HG02885 (cell line): ENCODE measurements around the gene HOXC13.

Source experiments
- ATAC-seq: cut with Tn5 transposase; IDR thresholded peaks from one replicate; pipeline ENCODE4 v1.9.1; 2021; ENCODE audit warnings: mild to moderate bottlenecking; ENCODE audit not compliant: unreplicated experiment, poor library complexity

HOXC13 gene

GRCh38 chr12:53968214-53969127, 29.8 kb downstream of the HOXC13 start:
- ATAC-seq: no peak

DNA sequence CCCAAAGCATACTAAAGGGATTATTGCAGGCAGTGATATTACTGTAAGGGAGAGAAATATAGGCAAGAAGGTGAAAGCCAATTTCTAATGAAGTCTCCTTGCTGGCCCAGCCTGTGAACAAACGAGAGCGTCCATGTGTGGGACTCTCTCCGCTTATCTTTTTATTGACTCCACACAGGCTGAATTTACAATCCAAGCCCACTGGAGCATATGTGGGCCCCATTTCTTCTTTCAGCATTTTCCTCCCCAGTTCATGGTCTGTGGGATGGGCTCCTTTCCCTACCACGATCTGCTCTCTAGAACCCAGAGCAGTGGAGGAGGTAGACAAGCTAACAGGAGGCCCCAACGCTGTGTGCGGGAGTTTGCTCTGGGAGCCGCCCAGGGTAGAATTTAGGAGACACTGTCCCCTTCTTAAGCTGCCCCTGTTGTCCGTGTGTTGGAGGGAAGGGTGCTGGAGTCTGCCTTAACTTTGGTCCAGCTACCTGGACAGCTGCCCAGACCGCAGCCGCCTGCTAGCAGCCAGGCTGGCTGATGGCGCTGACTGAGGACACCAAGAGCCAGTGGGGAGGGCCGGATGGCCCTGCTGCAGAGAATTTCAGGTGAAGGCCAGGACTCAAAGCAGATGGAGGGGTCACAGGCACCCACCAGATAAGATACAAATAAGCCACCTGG, 31.1 kb downstream of the HOXC13 start:
- ATAC-seq: no peak

DNA sequence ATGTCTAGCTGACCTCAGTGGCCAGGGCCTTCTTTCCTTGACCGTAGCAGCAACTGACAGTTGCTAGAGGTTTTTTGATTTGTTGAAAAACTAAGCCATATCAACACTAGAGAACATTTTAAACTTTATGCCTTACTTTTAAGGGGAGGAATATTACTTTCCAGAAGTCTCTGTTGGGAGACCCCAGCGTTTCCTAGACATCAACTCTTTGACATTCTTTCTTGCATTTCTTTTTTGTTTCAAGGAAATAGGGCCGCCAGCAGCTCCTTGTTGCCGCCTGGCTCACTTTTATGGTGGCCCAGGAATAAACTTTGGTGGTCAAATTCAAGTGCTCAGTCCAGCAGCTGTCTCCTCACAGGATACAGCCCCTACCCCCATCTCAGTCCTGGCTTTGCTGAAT, 31.8 kb downstream of the HOXC13 start:
- ATAC-seq: no peak

DNA sequence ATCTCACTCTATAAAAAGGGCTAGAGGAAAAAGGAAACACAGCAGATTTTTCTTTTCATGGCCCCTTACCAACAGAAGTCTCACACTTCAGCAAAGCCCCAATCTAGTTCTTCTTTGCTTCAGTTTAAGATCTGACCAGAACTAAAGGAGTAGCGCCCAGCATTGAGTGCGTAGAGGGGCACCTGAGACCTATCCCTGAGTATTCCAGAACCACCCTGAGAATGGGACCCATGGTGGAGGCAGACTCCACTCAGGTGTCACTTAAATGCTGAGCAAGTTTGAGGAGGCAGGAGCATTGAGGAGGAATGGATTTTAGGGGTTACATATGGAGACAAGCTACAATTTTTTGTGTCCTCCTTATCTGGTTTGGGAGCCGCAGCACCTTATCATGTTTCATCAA, 32.5 kb downstream of the HOXC13 start:
- no peak for ATAC-seq

GRCh38 chr12:53971686-53972085, 33.1 kb downstream of the HOXC13 start:
- ATAC-seq: no peak

DNA sequence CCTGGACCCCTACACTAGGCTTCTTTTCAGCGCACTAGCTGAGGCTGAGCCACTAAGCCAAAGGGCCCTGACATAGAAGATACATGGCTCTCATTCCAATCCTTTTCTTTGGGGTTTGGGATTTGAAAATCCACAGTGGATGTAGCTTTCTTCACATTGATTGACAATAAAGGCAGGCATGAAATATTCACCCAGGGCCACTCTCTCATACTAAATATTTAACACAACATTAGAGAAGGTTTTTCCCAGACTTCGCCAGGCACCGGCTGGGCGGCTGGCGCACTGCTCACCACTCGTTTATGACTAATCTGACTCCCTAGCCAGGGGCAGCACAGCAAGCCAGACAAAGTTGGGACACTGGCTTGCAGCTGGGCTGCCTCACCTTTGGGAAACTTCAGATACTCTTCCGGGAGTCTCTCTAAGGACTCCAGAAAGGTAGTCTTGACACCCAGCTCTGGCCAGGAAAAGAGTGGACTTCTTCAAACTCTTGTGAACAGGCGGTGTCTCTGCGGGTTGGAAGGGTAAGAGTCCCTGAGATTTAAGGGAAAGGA, 33.6 kb downstream of the HOXC13 start:
- no peak for ATAC-seq

DNA sequence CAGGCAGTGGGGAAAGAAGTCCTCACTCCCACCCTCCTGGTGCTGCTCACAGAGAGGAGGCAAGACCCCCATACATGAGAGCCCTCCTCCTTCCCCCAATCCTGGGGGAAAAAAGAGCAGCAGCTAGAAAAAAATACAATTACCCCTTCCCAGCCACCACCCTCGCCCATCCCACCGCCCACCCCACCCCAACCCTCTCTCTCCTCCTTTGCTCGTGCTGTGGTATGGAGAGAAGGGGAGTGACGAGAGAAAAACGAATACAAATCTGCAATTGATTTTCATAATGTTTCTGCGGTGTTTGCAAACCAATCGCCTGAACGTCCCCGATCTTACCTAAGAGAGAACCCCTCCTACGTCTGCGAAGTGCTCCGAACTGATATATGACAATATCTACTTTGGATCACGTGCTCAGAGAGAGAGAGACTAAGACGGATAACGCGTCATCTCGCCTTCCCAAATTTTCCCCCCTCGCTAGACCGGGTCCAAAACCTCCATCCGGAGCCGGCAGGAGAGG, 34.1 kb downstream of the HOXC13 start, which contains the start of gene HOXC11:
TSS of gene HOXC11 (plus strand) at position 405 of the 514 bp plus-strand sequence. CDS start 116 bp downstream, outside the sequence.
- ATAC-seq: no peak

DNA sequence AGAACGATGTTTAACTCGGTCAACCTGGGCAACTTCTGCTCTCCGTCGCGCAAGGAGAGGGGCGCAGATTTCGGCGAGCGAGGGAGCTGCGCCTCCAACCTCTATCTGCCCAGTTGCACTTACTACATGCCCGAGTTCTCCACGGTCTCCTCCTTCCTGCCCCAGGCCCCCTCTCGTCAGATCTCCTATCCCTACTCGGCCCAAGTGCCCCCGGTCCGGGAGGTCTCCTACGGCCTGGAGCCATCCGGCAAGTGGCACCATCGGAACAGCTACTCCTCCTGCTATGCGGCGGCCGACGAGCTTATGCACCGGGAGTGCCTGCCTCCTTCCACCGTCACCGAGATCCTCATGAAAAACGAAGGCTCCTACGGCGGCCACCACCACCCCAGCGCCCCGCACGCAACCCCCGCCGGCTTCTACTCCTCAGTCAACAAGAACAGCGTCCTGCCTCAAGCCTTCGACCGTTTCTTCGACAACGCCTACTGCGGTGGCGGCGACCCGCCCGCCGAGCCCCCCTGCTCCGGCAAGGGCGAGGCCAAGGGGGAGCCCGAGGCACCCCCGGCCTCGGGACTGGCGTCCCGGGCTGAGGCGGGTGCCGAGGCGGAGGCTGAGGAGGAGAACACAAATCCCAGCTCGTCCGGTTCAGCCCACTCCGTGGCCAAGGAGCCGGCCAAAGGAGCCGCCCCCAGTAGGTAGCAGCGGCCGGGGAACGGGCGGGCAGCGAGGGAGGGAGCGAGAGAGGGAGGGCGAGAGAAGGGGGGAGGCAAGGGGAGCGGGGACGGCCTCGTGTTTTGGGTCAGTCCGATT, 34.8 kb downstream of the HOXC13 start:
- ATAC-seq: no peak

GRCh38 chr12:53974084-53975063, 35.7 kb downstream of the HOXC13 start, which contains the start of gene HOTAIR:
HOTAIR (minus strand) TSS chr12:53974954.
- no peak for ATAC-seq

DNA sequence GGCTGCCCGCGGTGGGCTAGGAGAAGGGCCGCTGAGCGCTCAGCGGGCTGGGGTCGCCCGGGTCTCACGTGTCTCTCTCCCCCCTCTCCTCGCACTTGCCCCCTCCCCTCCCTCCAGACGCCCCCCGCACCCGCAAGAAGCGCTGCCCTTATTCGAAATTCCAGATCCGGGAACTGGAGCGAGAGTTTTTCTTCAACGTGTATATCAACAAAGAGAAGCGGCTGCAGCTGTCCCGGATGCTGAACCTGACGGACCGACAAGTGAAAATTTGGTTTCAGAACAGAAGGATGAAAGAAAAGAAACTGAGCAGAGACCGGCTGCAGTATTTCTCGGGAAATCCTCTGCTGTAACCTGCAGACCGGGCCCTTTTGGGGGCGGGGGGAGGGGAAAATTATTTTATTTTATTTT, 36.4 kb downstream of the HOXC13 start:
- no peak for ATAC-seq

DNA sequence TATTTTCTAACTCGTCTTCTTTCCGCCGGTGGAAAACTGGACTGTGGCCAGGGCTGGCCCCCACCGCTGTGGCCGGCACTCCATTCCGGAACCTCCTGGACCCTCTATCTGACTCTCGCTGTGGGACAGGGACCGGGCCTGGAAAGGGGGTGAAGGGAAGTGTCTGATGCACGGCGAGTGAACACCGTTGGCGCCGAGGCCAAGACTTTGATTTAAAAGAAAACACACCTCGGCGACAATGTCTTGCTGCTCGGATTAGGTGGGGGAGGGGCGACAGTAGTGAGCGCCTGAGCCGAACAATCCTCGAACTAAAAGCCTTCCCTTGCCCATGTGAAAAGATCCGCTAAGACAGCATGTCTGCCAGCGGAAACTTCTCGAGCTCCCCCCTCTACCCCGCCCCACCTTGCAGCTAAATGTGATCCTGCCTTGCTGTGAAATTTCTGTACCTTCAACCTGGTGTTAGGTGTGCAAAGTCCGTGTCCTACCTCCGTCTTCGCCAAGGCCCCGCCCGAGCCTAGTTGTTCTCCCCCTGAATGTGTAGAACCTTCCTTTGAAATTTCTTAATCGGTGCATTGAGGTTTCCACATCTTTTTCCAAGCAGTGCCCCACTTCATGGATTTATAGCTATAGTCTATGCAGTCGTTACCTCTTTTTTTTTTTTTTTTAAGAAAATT, 37.0 kb downstream of the HOXC13 start:
- no peak for ATAC-seq

DNA sequence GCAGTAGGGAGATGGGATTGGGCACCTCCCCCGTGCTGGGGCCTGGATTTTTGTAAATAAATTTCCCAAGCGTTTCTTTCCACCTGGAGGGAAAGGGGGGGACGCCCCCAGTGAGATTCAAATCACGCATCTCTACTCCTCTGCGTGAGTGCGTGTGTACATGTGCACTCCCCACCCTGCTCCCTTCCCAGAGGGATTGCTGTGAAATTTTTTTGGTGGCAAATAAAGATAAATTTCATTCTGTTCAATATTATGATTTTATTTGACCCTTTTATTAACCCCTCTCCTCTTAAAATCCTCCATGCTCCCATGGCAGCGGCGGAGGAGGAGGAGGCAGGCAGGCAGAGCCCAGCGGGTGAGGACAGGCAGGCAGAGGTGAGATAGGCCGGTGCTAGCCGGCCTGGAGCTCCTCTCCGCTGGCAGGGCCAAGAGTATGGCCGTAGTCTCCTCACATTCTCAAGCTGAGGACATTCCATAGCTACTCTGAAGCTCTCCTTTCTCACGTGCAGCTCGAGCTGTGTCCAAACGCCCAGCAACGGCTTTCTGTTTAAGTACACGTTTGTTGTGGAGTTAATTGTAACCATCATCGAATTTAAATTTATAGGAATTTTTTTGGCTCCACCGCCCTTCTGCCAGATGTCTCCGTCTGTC, 37.7 kb downstream of the HOXC13 start:
- ATAC-seq: no peak

DNA sequence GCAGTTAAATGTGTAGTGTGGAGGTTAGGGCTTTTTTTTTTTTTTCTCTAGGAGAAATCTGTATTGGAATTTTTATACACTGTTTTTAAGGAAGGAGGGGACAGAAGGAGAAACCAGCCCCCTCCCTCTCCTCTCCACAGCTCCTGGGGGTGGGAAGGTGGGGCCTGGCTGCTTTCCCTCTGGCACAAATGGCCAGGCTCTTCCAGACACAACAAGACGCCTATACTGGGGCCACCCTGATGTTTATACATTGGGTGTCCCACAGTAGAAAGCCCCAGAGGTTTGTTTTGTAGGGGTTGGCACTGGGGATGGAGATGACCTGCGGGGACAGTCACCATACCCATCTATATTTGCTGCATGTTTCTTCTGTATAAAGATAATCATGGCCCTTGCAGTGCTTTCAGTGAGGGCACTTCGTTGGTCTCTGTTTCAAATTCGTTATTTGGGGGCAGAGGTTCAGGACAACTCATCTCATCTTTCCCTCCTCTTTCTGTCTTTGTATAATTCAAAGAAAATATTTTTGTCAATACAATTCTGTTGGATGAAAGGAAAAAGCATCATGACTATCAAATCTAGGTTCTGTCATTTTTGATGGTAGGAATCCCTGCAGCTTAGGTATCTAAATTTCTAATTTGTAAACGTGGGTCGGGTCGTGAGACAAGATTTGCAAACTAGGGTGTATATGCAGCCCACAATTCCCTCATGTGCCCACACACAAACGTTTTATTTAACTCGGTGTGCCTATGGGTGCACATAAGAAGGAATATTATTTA, 38.4 kb downstream of the HOXC13 start:
- ATAC-seq: no peak

DNA sequence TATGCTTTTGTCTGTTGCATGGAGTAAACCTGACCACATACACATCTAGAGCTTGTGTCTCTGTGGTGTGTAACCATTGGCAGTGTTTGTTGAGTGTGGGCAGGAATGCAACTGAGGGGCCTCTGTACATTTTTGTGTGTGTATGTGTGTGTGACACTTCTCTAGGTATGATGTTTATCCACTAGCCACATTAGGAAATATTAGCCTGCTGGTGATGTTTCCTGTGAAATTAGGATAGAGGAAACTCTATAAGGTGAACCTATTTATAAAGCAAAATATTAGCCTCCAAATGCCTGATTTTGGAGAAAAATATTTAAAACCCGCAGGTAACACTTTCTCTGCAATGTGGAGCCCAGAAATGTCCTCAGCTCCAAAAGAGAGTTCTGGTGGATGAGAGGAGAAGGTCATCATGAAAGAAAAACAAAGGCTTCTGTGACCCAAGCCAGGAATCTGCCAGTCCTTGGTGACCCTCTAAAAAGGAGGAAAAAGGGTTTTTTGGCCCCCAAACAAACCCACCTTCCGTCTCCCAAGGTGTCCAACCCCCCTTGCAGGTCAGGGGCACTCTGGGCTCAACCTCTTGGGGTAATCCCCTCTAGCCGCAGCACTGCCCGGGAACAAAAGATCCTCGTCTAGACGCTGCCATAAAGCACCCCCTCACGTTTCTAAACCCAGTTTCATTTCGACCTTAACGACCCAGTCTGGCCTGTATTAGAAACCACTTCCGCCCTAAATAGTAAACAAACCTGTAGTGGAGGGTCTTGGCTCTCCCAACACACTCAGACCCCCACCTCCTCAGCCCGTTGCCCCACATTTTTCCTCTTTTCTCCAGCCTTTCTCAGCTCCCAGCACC, 39.2 kb downstream of the HOXC13 start:
- ATAC-seq: no peak

DNA sequence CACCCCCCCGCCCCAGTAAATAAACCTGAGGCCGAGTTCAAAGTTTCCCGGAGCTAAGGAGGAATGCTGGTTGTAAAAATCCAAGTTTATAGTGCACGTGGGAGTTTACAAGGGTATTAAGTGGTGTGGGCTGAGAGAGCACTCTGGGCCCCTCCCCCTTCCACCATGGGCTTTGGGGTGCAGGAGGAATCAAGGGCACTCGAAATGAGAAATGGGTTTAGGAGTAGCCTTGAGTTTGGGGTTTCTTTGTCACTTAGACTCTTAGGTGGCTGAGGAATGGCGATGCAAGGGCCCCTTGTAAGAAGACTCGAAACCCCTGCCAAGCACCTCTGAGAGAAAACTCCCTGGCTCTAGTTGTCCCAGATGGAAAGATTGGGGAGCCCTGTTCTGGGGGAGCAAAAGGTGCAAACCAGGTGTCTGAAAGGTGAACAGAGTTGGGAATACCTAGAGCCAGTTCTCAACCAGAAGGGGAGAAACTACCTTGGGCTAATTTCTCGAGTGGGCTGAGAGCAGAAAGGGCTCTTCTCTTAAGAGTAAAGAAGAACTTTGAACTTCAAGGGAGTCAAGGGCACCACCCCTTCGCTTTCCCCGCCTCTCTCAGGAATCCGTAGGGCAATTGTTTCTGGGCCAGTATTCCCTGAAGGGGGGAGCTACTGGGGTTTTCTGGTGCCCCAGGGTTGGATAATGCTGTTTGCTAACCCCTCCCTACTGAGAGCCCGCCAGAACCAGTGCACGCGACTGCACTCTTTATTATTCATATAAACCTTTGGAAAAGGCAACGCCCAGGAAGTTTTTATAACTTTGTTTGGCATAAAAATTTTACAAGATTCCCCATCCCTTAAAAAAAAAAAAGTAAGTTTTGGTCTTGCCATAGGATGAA, 40.1 kb downstream of the HOXC13 start:
- ATAC-seq: no peak
